Inferior parietal cortex (tissue), 1 donor: ENCODE data around the gene PGLYRP2.

ENCODE experiments used
- DNase-seq: peaks from one replicate; pipeline ENCODE4 v3.0.0-alpha.2; 2016; ENCODE audit errors: extremely low spot score

The PGLYRP2 gene

DNA sequence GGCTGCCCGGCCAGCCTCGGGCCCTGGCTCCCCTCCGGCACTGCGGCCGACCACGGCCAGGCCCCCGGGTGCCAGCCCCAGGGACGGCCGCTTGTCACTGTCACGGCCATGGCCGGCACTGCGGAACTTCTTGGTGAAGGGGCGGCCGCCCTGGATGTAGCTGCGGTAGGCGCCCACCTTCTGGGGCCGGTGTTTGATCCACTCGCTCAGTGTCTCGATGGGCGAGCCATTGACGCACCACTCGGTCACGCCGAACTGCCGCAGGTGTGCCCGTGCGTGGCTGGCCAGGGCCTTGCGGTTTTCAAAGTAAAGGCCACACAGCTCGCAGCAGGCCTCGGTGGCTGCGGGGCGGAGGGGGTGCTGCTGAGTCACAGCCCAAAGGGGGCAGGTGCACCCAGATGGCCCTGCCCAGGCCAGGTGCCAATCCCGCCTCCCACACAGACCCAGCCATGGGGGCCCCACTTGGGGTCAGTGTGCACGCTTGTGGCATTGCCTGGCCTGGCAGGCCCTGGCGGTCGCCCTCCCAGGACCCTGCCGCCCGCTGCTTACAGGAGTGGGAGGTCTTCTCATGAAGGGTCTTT lies 54.5 kb downstream of the PGLYRP2 start:
- DNase-seq = no peak

DNA sequence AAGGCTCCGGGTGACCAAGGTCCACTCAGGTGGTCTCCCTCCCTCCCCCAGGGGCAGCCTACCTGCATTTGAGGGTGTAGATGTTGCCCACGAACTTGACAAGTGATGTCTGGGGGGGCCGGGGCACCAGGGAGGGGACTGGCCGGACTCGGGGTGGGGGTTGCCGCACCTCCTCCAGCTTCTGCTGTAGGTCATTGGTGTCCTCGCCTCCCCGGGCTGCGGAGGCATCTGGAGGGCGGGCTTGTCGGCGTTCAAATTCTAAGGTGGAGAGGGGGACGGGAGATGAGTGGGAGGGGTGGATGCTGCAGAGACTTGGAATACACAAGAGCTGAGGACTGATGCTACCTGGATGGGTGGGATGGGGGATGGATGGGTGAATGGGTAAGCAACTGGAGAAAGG lies 55.2 kb downstream of the PGLYRP2 start:
- no peak for DNase-seq

DNA sequence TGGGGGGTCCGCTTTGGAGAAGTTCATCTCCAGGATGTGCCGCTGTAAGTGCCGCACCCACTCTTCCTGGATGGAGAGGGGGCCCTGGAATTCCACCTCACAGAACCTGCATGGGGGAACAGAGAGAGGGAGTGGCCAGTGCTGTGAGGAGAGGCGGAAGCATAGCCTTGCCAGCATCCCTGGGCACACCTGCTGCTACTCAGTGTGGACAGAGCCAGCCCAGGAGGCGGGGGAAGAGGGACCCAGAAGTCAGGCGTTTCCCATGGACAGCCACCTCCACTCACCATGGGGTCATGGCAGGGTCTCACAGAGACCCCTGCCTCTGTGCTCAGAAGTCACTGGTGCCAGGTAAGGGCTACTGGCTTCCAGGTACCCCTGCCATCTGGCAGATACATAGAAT lies 56.2 kb downstream of the PGLYRP2 start:
- no peak for DNase-seq

DNA sequence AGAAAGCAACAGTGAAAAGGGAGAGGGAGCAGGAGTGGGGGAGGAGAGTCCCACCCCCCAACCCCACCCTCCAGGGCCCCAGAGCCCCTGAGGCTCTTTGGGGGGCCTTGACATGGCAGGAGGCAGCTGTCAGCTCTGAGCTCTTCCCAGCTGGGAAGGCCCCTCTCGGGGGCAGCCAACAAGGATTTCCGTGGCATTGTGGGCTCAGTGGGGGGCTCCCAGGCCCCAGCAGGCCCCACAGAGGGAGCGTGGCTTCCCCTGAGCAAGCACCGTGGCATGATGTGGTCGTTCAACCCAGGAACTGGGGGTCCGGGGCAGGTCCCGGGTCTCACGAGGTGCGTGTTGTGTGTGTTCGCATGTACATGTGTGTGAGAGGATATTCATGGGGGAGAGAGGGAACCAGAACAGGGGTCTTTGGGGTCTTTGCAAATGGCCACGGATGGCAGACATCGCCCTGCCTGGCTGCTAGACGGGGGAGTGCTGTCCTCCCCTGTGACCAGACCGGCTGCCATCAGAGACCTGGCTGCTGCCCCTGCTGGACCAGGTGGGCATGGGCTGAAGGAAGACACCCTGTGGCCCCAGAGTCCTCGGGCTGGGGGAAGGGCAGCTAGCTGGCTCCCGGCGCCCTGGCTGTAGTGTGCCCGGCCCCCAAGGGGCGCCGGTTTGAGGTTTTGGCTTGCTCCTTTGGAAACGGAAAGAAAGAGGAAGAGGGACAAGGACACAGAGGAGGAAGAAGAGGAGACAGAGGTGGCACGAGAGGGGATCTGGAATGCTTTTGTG lies 56.8 kb downstream of the PGLYRP2 start:
- DNase-seq = no peak

DNA sequence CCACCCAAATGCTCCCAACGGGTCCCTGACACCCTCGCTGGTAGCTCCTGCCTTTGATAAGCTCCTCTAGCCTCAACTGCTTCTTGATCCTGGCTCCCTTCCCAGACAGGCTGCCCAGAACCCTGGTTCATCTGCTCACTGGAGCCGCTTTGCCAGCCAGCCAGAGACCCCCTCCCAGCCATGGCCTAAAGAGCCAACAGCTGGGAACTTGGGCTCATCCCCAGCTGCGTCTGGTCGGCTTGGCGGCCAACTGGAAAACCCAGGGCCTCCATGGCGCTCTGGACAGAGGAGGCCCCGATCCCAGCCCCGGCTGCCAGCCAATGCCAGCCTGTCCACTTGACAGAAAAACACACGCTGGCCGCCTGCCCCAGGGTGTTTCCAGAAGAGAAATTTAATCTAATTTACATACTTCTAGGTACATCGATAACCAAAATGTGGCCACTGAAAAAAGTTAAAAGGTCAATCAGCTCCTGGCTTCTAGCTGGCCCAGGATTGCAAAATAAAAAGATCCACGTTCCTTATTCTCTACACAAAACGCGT lies 57.5 kb downstream of the PGLYRP2 start:
- peak; percentile 53 for DNase-seq

DNA sequence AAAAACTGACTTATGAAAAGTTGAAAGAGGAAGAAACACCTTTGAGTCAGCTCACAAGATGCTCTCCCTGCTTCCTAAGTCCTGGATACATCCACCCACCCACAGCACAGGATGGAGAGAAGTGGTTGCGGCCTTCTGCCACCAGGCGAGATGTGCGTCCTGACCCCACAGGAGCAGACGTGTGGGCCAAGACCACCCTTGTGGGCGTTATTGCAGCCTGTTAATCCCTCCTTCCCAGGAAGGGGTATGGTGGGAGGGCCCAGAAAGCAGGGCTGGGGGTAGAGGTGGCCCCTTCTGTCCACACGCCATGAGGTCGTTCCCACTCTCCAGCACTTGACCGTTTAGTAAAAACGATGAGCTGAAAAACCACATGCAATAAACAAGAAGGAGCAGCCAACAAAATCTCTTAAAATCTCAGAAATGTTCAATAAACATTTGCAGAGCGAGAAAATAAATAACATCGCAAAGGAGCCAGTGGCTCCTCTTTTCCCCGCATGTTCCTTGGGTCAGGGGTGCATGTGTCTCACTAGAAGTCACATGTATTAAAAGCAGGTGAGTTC lies 58.1 kb downstream of the PGLYRP2 start:
- no peak for DNase-seq

DNA sequence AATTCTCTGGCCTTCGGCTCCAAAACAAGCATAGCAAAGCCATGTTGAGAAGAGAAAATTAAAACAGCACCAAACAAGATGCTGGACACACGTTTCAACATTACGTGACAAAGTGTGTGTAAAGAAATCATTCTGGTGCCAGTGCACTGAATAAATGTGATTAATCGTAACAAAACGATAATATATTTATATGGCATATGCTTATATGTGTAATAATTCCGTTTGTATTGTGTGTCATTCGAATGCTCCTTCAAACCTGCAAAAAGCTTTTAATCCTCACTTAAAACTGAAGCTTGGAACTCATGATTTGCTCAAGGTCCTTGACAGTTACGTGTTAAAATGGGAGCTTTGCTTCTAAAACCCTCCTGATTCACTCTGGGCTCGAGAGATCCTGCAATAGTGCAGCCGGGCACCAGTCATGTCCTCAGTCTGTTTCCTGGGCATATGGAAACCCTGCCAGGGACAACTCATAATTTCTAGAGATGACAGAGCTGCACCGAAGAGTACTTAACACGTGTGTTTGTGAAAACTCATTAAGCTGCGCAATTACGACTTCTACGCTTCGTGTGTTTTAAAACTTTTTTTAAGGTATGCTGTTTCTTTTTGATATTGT lies 59.8 kb downstream of the PGLYRP2 start:
- DNase-seq = no peak
